CD4-positive, CD25-positive, alpha-beta regulatory T cell (primary cell): ENCODE results near the gene ZC3H4. TPM values are rescaled to one million over a fixed set of nuclear protein-coding genes. Genes with fewer than 3 reads are reported as not detected.
A peak's percentile ranks its signal among the peaks of the same experiment; 100 is the strongest.

Source experiments
- ATAC-seq, 2 donors: fragments of 150-1000 bp; cut with Tn5 transposase; one replicate each; pipeline ENCODE4 v1.10.0; 2021; ENCODE audit warnings: low read depth in 2 of 2, moderate number of reproducible peaks in 2 of 2, moderate library complexity in 1 of 2
- DNase-seq, 3 donors: peaks; one replicate each; pipeline versions ENCODE4 v3.0.0 to v3.0.0-alpha.2; 2012 to 2022; ENCODE audit warnings: mixed read lengths in 1 of 3
- H3K27ac ChIP-seq: one replicate; pipeline ENCODE4 v1.7.0; 2013; ENCODE audit warnings: mild to moderate bottlenecking, low read length; ENCODE audit not compliant: insufficient read depth, poor library complexity, severe bottlenecking
- H3K27me3 ChIP-seq: one replicate; pipeline ENCODE4 v1.7.0; 2013; ENCODE audit warnings: low read length; ENCODE audit not compliant: control insufficient read depth, insufficient read depth
- H3K36me3 ChIP-seq: one replicate; pipeline ENCODE4 v1.7.0; 2013; ENCODE audit warnings: mild to moderate bottlenecking, low read length, moderate library complexity; ENCODE audit not compliant: control insufficient read depth, insufficient read depth
- H3K4me1 ChIP-seq: 2 replicates; pipeline ENCODE4 v1.7.0; 2013; ENCODE audit warnings: mild to moderate bottlenecking, low read length; ENCODE audit not compliant: insufficient read depth, control insufficient read depth, poor library complexity, severe bottlenecking
- H3K4me3 ChIP-seq: one replicate; pipeline ENCODE4 v1.7.0; 2013; ENCODE audit warnings: low read depth, mild to moderate bottlenecking, low read length, moderate library complexity
- H3K9me3 ChIP-seq, 2 experiments: 1 replicate in 1 of 2; 2 replicates in 1 of 2; pipeline ENCODE4 v1.7.0; 2013; ENCODE audit warnings: low read length in 2 of 2, mild to moderate bottlenecking in 1 of 2, moderate library complexity in 1 of 2; ENCODE audit not compliant: control insufficient read depth in 2 of 2
- H3K27ac Mint-ChIP-seq, 3 donors: one replicate each; pipeline ENCODE4 v1.8.0; 2020 to 2022; ENCODE audit warnings: mild to moderate bottlenecking in 3 of 3, mixed read lengths in 3 of 3, moderate library complexity in 2 of 3
- H3K27me3 Mint-ChIP-seq: one replicate; pipeline ENCODE4 v1.8.0; 2022; ENCODE audit warnings: mild to moderate bottlenecking, mixed read lengths
- H3K36me3 Mint-ChIP-seq: one replicate; pipeline ENCODE4 v1.8.0; 2020; ENCODE audit warnings: mixed read lengths
- H3K4me1 Mint-ChIP-seq, 4 donors: one replicate each; pipeline ENCODE4 v1.8.0; 2020 to 2022; ENCODE audit warnings: mixed read lengths in 4 of 4, mild to moderate bottlenecking in 1 of 4
- H3K4me3 Mint-ChIP-seq, 4 donors: one replicate each; pipeline ENCODE4 v1.8.0; 2020 to 2022; ENCODE audit warnings: mild to moderate bottlenecking in 4 of 4, mixed read lengths in 4 of 4, moderate library complexity in 3 of 4
- H3K9me3 Mint-ChIP-seq, 7 donors: one replicate each; pipeline ENCODE4 v1.8.0; 2020 to 2022; ENCODE audit warnings: mixed read lengths in 7 of 7, mild to moderate bottlenecking in 3 of 7, moderate library complexity in 2 of 7
- polyA plus RNA-seq, 4 donors: library from polyadenylated mRNA; unstranded; fragments of 300-500 nt; fragmentation: Illumina TruSeq; gene quantifications; one replicate each; pipeline ENCODE4 v1.2.3, GENCODE V29; 2021
- total RNA-seq: library from RNA; stranded (reverse); gene quantifications from one replicate; pipeline ENCODE4 v1.2.3, GENCODE V29; 2022

Gene ZC3H4
- total and polyA plus RNA-seq, 5 donors from 2014 or later = 0.58 to 84.7 (median 0.78) TPM

DNA sequence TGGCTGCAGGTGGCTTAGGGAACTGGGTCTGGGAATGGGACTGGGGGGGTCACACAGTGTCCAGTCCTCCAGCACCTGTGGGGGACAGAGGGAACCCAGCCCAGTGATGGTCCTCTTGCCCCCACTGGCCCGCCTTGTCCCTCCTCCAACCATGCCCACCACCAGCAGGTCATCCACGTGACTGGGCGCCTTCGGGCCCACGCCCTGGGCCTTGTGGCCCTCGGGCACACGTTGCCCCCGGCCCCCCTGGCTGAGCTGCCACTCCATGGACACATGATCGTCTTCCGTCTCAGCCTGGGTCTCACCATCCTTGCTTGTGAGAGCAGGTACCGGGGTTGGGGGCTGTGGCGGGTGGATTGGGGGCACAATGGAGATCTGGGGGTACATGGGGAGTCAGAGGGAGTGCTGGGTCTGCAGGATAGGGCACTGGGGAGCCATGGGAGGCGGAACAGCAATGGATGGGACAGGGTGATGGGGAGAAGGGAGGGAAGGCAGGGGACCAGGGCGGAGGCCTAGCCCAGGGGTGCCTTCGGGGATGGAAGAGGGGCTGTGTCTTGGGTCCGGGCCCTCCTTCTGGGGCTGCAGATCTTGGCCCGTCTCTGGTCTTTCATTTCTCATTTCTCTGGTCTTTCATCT, 74.2 kb downstream of the ZC3H4 start:
- Mint-ChIP-seq H3K27me3 (peaks cover 7% of the 10 kb centered on the region), H3K36me3 (no peaks in the 10 kb centered on the region), H3K4me1 (peaks cover 6 to 19% (median 10%) of the 10 kb centered on the region in 4 donors), H3K4me3 (no peak overlapping the region), H3K27ac (peak overlapping the region in 2 of 3 donors; percentile 46 to 80), H3K9me3 (no peaks in the 10 kb centered on the region)
- Histone ChIP-seq H3K27me3 (no peaks in the 10 kb centered on the region), H3K4me1 (peaks cover 15% of the 10 kb centered on the region), H3K9me3 (no peaks in the 10 kb centered on the region), H3K36me3 (no peaks in the 10 kb centered on the region), H3K4me3 (no peak overlapping the region), H3K27ac (no peak overlapping the region)
- no peak for ATAC-seq
- no peak for DNase-seq

DNA sequence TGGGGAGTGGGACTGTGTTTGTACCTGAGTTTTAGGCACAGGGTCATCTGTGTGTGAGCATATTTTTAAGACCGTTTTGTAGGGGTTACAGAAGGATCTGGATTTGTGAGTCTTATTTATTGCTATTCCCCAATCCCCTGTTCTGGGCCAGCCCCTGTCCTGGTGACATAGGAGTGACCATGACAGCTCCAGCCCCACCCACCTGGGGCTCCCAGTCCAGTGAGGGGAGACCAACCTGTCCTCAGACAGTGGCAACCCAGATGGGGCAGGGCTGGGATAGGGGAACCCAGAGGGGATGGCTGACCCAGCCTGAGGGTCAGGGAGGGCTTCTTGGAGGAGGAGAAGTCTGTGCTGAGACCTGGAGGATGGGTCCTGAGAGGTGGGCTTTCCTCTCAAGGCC, 75.8 kb downstream of the ZC3H4 start:
- Mint-ChIP-seq H3K4me1 (peaks cover 6 to 18% (median 10%) of the 10 kb centered on the region in 4 donors), H3K9me3 (no peaks in the 10 kb centered on the region), H3K27ac (no peak overlapping the region), H3K4me3 (peak overlapping the region in 1 of 4 donors; percentile 50), H3K36me3 (no peaks in the 10 kb centered on the region), H3K27me3 (peaks cover 7% of the 10 kb centered on the region)
- H3K4me3 ChIP-seq = no peak overlapping the region
- no peak for DNase-seq
- H3K27me3 ChIP-seq = no peaks in the 10 kb centered on the region
- H3K27ac ChIP-seq = no peak overlapping the region
- no peaks in the 10 kb centered on the region for H3K9me3 ChIP-seq
- no peak for ATAC-seq
- peaks cover 15% of the 10 kb centered on the region for H3K4me1 ChIP-seq
- H3K36me3 ChIP-seq = no peaks in the 10 kb centered on the region

DNA sequence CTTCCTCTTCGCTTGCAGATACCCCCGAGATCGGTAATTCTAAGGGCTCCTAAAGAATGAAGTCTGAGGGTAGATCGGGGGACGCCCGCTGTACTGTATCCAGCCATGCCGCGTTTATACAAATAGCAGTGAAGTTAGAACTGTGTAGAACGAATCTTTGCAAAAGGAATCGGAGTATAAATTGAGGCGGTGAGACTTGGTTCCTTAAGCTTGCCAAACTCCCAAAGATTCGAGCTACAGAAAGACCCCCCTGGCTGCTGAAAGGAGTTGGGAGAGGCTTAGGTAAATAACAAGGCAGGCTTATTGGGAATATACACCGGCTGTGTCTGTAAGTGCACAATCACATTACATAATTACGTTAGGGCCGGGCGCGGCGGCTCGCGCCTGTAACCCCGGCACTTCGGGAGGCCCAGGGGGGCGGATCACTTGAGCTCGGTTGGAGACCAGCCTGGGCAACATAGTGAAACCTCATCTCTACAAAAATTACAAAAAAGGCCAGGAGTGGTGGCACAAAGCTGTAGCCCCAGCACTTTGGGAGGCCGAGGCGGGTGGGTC, 77.4 kb downstream of the ZC3H4 start:
- Histone ChIP-seq H3K4me1 (peaks cover 18% of the 10 kb centered on the region), H3K27ac (no peak overlapping the region), H3K9me3 (no peaks in the 10 kb centered on the region), H3K4me3 (peak overlapping the region; percentile 83), H3K27me3 (no peaks in the 10 kb centered on the region), H3K36me3 (no peaks in the 10 kb centered on the region)
- H3K9me3 Mint-ChIP-seq = no peaks in the 10 kb centered on the region
- ATAC-seq = peak; percentile 54 to 59
- H3K27me3 Mint-ChIP-seq = peaks cover 21% of the 10 kb centered on the region
- peak overlapping the region; percentile 85 to 94 (median 88) for H3K4me3 Mint-ChIP-seq
- H3K4me1 Mint-ChIP-seq = peaks cover 6 to 22% (median 10%) of the 10 kb centered on the region in 4 donors
- H3K36me3 Mint-ChIP-seq = no peaks in the 10 kb centered on the region
- H3K27ac Mint-ChIP-seq = peak overlapping the region; percentile 72 to 85 (median 78)
- no peak for DNase-seq

DNA sequence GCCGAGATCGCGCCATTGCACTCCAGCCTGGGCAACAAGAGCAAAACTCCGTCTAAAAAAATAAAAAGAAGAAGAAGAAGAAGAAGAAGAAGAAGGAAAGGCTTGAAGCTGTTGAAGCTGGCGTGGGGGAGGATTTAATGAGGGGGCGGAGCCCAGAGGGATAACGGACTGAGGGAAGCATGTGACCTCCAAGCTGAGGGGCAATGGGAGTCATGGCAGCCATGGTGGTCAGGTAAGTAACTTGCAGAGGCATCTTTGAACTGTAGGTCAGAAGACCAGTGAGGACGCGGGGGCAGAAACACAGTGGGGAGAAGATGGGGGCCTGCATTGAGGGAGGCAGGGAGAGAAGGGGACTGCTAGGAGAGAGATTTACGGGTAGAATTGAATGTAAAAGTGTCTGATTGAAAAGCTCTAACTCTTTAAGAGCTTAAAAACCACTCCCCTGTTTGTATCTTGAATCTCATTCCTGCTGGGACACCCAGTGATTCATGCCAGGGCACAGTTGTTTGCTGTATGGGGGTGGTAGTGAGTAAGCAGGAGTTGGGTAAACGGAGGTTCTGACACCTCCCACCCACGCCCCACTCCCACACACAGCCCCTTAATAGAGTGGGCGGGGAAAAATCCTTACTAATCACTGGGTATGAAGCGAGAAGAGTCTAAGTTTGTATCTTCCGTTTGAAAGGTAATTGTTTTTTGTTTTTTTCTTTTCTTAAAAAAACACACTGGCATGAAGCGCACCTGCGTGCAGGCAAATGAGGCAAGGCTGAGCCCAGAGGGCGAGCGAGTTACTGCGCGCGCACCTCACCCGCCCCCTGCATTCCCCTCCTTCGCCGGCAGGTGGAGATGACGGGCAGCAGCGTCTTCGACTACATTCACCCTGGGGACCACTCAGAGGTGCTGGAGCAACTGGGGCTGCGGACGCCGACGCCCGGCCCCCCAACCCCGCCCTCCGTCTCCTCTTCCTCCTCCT, 78.2 kb downstream of the ZC3H4 start:
- Mint-ChIP-seq H3K27me3 (peaks cover 28% of the 10 kb centered on the region), H3K4me3 (peak overlapping the region; percentile 85 to 94 (median 88)), H3K9me3 (no peaks in the 10 kb centered on the region), H3K4me1 (peaks cover 6 to 22% (median 10%) of the 10 kb centered on the region in 4 donors), H3K36me3 (no peaks in the 10 kb centered on the region), H3K27ac (peak overlapping the region; percentile 33 to 85 (median 78))
- H3K9me3 ChIP-seq = no peaks in the 10 kb centered on the region
- peaks cover 18% of the 10 kb centered on the region for H3K4me1 ChIP-seq
- peak overlapping the region; percentile 83 for H3K4me3 ChIP-seq
- DNase-seq (peak; percentile 90 to 96 (median 93)), ATAC-seq (peak; percentile 93 to 95)
- no peaks in the 10 kb centered on the region for H3K36me3 ChIP-seq
- H3K27me3 ChIP-seq = peaks cover 2% of the 10 kb centered on the region
- H3K27ac ChIP-seq = no peak overlapping the region

DNA sequence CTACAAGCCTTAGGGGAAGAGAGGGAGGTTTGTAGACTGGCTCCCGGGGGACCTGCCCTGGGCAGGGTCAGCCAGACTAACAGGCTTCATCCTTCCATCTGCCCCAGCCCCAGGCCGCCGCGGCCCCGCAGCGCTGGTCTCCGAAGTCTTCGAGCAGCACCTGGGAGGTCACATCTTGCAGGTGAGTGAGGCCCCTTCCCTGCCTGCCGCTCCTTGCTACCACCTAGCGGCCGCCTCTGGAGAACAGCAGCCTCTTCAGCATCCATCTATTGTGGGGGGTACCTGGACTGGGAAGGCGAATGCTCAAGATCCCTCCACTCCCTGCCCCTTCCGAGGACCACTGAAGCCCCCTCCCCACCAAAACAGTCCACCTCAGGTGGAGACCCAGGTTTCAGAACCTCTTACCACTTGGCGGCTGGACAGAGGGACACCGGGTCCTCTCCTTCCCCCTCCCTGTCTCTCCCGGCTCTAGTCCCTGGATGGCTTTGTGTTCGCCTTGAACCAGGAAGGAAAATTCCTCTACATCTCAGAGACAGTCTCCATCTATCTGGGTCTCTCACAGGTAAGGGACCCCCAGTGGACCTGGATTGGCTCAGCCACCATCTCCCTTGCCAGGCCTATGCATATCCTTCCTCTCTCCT, 81.3 kb downstream of the ZC3H4 start:
- peak in 1 of 2 donors; percentile 39 for ATAC-seq
- peaks cover 18% of the 10 kb centered on the region for H3K4me1 ChIP-seq
- peaks cover 6% of the 10 kb centered on the region for H3K27me3 ChIP-seq
- H3K27ac Mint-ChIP-seq = no peak overlapping the region
- DNase-seq = peak; percentile 53 to 71 (median 70)
- H3K9me3 ChIP-seq = no peaks in the 10 kb centered on the region
- H3K27ac ChIP-seq = no peak overlapping the region
- no peaks in the 10 kb centered on the region for H3K36me3 ChIP-seq
- peaks cover 59% of the 10 kb centered on the region for H3K27me3 Mint-ChIP-seq
- H3K4me1 Mint-ChIP-seq = peaks cover 6 to 22% (median 10%) of the 10 kb centered on the region in 4 donors
- no peak overlapping the region for H3K4me3 ChIP-seq
- no peaks in the 10 kb centered on the region for H3K36me3 Mint-ChIP-seq
- no peak overlapping the region for H3K4me3 Mint-ChIP-seq
- no peaks in the 10 kb centered on the region for H3K9me3 Mint-ChIP-seq

DNA sequence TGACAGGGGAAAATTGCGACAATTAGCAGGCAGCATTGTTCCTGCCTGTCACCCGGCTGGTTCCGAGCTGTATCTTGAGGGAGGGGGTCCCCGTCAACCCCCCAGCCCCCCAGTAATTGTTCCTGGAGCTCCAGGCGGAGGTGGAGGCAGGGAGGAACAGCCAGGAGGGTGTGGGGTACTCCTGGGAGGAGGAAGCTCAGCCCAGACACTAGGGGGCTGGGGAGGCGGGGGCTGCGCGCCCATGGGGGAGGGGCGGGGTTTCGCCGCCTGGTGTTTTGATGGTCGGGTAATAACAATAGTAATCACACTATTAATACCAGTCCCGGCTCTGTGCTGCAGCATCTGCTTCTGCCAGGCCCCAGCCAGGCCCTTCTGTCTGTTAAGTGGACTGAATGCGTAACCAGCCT, 85.4 kb downstream of the ZC3H4 start:
- Mint-ChIP-seq H3K27me3 (peaks cover 77% of the 10 kb centered on the region), H3K9me3 (peaks cover 0 to 1% (median 0%) of the 10 kb centered on the region in 7 donors), H3K4me3 (no peak overlapping the region), H3K36me3 (no peaks in the 10 kb centered on the region), H3K4me1 (peaks cover 0 to 6% (median 2%) of the 10 kb centered on the region in 4 donors), H3K27ac (no peak overlapping the region)
- no peak for ATAC-seq
- Histone ChIP-seq H3K4me3 (no peak overlapping the region), H3K9me3 (no peaks in the 10 kb centered on the region), H3K27me3 (peaks cover 9% of the 10 kb centered on the region), H3K36me3 (no peaks in the 10 kb centered on the region), H3K4me1 (peaks cover 3% of the 10 kb centered on the region), H3K27ac (no peak overlapping the region)
- DNase-seq = no peak

DNA sequence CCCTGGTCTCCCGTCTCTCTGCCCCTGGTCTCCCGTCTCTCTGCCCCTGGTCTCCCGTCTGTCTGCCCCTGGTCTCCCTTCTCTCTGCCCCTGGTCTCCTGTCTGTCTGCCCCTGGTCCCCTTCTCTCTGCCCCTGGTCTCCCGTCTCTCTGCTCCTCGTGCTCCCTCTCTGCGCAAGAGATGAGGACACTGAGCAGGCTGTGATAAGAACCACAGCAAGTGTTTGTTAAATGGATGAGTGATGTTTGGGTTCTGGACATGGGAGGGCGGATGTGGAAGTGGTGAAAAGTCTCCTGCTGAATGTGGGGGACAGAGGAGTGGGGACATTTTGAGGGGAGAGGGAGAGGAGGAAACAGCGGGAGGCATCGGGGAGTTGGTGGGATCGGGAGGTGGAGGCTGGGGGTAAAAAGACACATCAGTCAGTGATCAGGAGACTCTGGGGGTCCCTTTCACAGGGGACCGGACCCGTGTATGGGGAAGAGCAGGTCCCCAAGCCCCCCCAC, 85.9 kb downstream of the ZC3H4 start:
- Mint-ChIP-seq H3K36me3 (no peaks in the 10 kb centered on the region), H3K27me3 (peaks cover 83% of the 10 kb centered on the region), H3K27ac (no peak overlapping the region), H3K9me3 (peaks cover 0 to 1% (median 0%) of the 10 kb centered on the region in 7 donors), H3K4me1 (peaks cover 0 to 11% (median 6%) of the 10 kb centered on the region in 4 donors), H3K4me3 (no peak overlapping the region)
- ATAC-seq (no peak), DNase-seq (no peak)
- no peaks in the 10 kb centered on the region for H3K9me3 ChIP-seq
- H3K27ac ChIP-seq = no peak overlapping the region
- no peak overlapping the region for H3K4me3 ChIP-seq
- no peaks in the 10 kb centered on the region for H3K36me3 ChIP-seq
- H3K27me3 ChIP-seq = peaks cover 9% of the 10 kb centered on the region
- peaks cover 9% of the 10 kb centered on the region for H3K4me1 ChIP-seq
